ENCODE measurements around the gene PTPRT.

PTPRT gene

DNA sequence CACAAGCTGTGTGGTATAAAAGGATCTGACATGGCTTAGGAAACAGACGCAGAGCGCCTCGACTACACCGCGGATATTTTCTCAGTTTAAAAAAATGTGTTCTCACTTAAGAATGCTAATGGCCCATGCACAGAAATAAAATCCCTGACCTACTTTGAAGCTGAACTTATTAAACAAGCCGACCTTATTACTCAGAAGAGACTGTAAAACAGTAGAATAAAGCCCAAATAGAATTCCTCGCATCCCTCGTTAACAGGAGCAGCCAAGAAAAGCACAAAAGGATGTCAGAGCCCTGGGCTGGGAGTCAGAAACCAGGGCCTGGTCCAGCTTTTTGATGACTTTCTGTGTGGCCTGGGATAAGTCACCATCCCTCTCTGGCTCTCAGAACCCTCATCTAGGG is 489.3 kb downstream of the PTPRT start:
- Histone ChIP-seq H3K4me1 (no peaks in the 10 kb centered on the region), H3K36me3 (no peaks in the 10 kb centered on the region), H3K4me3 (ENCODE audit: low read depth, low read length) (no peak overlapping the region), H3K9me3 (no peaks in the 10 kb centered on the region), H3K27me3 (no peaks in the 10 kb centered on the region)
- TF ChIP-seq, protein P1, sequence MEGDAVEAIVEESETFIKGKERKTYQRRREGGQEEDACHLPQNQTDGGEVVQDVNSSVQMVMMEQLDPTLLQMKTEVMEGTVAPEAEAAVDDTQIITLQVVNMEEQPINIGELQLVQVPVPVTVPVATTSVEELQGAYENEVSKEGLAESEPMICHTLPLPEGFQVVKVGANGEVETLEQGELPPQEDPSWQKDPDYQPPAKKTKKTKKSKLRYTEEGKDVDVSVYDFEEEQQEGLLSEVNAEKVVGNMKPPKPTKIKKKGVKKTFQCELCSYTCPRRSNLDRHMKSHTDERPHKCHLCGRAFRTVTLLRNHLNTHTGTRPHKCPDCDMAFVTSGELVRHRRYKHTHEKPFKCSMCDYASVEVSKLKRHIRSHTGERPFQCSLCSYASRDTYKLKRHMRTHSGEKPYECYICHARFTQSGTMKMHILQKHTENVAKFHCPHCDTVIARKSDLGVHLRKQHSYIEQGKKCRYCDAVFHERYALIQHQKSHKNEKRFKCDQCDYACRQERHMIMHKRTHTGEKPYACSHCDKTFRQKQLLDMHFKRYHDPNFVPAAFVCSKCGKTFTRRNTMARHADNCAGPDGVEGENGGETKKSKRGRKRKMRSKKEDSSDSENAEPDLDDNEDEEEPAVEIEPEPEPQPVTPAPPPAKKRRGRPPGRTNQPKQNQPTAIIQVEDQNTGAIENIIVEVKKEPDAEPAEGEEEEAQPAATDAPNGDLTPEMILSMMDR (IDR thresholded peaks at IDR 0.05; ENCODE audit: low read depth, low read length), result no peak
- DNase-seq, result no peak

- H3K36me3 ChIP-seq, result no peaks in the 10 kb centered on the region
- H3K4me1 ChIP-seq, result no peaks in the 10 kb centered on the region
- H3K4me3 ChIP-seq (ENCODE audit: low read depth, low read length), result no peak overlapping the region
- TF ChIP-seq, protein P1 (IDR thresholded peaks at IDR 0.05; ENCODE audit: low read depth, low read length), result no peak
- no peaks in the 10 kb centered on the region for H3K9me3 ChIP-seq
- no peak for DNase-seq
- H3K27me3 ChIP-seq, result no peaks in the 10 kb centered on the region
Measured at GRCh38 chr20:42697962-42698361, 491.7 kb downstream of the PTPRT start.

DNA sequence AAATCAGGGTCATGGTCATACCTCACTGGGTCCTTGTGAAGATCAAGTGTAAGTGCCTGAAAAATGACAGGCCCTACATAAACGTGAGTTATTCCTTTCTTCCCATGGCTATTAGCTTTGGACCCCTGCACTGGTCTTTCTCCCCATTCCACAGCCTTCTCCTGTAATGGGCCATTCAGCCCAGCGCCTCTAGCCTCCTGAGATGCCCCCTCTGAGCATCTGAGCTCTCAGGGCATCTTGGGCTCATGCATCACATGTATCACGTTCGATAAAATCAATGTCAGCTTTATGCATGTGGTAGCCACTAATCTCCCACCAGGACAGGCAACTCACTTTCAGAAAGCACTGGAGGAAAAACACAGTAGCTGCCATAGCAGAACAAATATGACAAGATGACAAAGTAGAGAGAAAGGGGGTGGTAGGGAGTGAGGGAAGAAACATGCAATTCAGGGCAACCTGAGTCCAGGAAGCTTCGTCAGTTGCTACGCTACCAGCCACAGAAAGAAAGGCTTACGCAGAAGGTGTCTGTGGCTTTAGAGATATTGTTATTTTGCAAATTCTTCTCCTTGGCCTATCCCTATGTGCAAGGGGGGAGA is 498.8 kb downstream of the PTPRT start:
- Histone ChIP-seq H3K9me3 (no peaks in the 10 kb centered on the region), H3K4me1 (no peaks in the 10 kb centered on the region), H3K36me3 (no peaks in the 10 kb centered on the region), H3K27me3 (no peaks in the 10 kb centered on the region), H3K4me3 (ENCODE audit: low read depth, low read length) (no peak overlapping the region)
- DNase-seq, result no peak
- TF ChIP-seq, protein P1 (IDR thresholded peaks at IDR 0.05; ENCODE audit: low read depth, low read length), result no peak

DNA sequence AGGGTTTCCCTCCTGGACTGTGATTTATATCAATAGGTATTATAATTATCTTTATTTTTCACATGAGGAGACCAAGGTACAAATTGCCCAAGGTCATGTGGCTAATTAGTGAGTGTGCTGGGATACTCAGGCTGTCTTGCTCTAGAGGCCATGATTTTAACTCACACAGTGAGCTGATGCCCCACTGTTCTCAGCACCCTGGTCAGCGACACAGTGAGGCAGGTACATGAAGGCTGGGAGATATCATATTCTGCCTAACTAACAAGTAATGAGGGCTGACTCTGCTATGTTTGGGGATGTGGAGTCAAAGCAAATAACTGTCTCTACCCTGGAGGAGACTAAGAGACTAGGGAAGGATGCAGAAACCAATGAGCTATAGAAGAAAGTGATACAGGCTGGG is 501.1 kb downstream of the PTPRT start:
- Histone ChIP-seq H3K27me3 (no peaks in the 10 kb centered on the region), H3K4me1 (no peaks in the 10 kb centered on the region), H3K9me3 (no peaks in the 10 kb centered on the region), H3K4me3 (ENCODE audit: low read depth, low read length) (no peak overlapping the region), H3K36me3 (no peaks in the 10 kb centered on the region)
- TF ChIP-seq, protein P1 (IDR thresholded peaks at IDR 0.05; ENCODE audit: low read depth, low read length), result no peak
- DNase-seq, result no peak

GRCh38 chr20:42686057-42686456 is 503.6 kb downstream of the PTPRT start:
- Histone ChIP-seq H3K27me3 (no peaks in the 10 kb centered on the region), H3K36me3 (no peaks in the 10 kb centered on the region)

GRCh38 chr20:42678895-42679294 is 510.8 kb downstream of the PTPRT start:
- no peak for DNase-seq
- Histone ChIP-seq H3K4me1 (no peaks in the 10 kb centered on the region), H3K36me3 (no peaks in the 10 kb centered on the region), H3K4me3 (ENCODE audit: low read depth, low read length) (no peak overlapping the region), H3K9me3 (no peaks in the 10 kb centered on the region), H3K27me3 (no peaks in the 10 kb centered on the region)
- TF ChIP-seq, protein P1 (IDR thresholded peaks at IDR 0.05; ENCODE audit: low read depth, low read length), result peak; percentile 19; the same call in 1 of the 2 replicates

More at GRCh38 chr20:42686057-42686456, 503.6 kb downstream of the PTPRT start:
- no peaks in the 10 kb centered on the region for H3K4me1 ChIP-seq
- no peak overlapping the region for H3K4me3 ChIP-seq (ENCODE audit: low read depth, low read length)
- DNase-seq, result no peak
- TF ChIP-seq, protein P1 (IDR thresholded peaks at IDR 0.05; ENCODE audit: low read depth, low read length), result no peak
- H3K9me3 ChIP-seq, result no peaks in the 10 kb centered on the region
